Heart left ventricle (tissue), 13 donors: Measurements from ENCODE around the gene BFSP1.

Experiments used
- POLR2A ChIP-seq, 2 donors: fragments of 450-650 bp; IDR thresholded peaks; one replicate each; pipeline ENCODE4 v1.6.1; 2017; ENCODE audit warnings: antibody characterized with exemption in 2 of 2, mild to moderate bottlenecking in 2 of 2, moderate library complexity in 2 of 2
- TF ChIP-seq, protein P1 (sequence below), 12 donors: fragments of 200-600 bp; sonication (generic) in 4 of 12; IDR thresholded peaks; one replicate each; pipeline versions ENCODE4 v1.5.0 to v1.8.0; 2018 to 2022; ENCODE audit warnings: antibody characterized with exemption in 12 of 12, mild to moderate bottlenecking in 5 of 12
- donor health status: ischemic (EF 13 %, LVEDD 7.1; RV severe dilation, severe dysfunction).
- donor health status: DM: no; HTN: yes; CAD: no.
- donor health status: DM: no; HTN: no; CAD: no.
- donor health status: ischemic (EF 25% LVEDD 6.9; RV normal size, moderate dysfunction).
- donor health status: ischemic (EF 25% LVEDD 5.7; RV mildly dilated, moderate dysfunction).
- donor health status: ischemic (EF 35%, LVEDD 5.7; RV mildly dilated, moderate dysfunction).
- donor health status: nonischemic (EF 11% LVEDD 7.7; RV severe dilation, severe dysfunction).
- donor health status: DM: yes; HTN: yes; CAD: no.
- donor health status: PGD.
- donor health status: ischemic (EF 29% LVEDD 5.4; RV normal size, mild dysfunction).
- donor health status: nonischemic (EF 23%, LVEDD 6.1; RV moderate dilation, normal function).

DNA sequence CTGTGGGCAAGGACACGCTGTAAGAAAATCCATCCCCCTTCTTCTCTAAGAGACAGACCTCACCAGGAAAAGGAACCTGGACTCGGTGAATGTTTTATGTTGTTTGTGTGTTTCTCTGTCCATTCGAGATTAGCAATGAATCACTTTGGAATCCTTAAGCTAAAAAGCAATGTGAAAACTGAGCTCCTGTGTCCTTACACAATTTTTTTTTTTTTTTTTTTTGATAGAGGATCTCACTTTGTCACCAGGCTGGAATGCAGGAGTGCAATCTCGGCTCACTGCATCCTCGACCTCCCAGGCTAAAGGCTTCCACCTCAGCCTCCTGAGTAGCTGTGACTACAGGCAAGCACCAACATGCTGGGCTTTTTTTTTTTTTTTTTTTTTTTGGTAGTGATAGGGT lies 32.1 kb downstream of the BFSP1 start:
- TF ChIP-seq, protein P1, sequence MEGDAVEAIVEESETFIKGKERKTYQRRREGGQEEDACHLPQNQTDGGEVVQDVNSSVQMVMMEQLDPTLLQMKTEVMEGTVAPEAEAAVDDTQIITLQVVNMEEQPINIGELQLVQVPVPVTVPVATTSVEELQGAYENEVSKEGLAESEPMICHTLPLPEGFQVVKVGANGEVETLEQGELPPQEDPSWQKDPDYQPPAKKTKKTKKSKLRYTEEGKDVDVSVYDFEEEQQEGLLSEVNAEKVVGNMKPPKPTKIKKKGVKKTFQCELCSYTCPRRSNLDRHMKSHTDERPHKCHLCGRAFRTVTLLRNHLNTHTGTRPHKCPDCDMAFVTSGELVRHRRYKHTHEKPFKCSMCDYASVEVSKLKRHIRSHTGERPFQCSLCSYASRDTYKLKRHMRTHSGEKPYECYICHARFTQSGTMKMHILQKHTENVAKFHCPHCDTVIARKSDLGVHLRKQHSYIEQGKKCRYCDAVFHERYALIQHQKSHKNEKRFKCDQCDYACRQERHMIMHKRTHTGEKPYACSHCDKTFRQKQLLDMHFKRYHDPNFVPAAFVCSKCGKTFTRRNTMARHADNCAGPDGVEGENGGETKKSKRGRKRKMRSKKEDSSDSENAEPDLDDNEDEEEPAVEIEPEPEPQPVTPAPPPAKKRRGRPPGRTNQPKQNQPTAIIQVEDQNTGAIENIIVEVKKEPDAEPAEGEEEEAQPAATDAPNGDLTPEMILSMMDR (IDR thresholded peaks at IDR 0.05): no peak
- TF ChIP-seq POLR2A (IDR thresholded peaks at IDR 0.05): no peak
